Liver (tissue), 9 donors: ENCODE measurements around the gene VPS26C. TPM values are rescaled to one million over a fixed set of nuclear protein-coding genes. Genes with fewer than 3 reads are reported as not detected.

Experiments used
- DNase-seq: peaks from one replicate; pipeline ENCODE4 v3.0.0-alpha.2; 2017; ENCODE audit warnings: low spot score
- H3K27ac ChIP-seq, 2 donors: one replicate each; pipeline ENCODE4 v1.7.0; 2013; ENCODE audit warnings: inconsistent platforms in 2 of 2, low read length in 2 of 2, control low read depth in 1 of 2, low read depth in 1 of 2, mild to moderate bottlenecking in 1 of 2
- H3K27me3 ChIP-seq, 4 donors: one replicate each; pipeline versions ENCODE4 v1.6.1 to v1.7.0; 2013; ENCODE audit warnings: low read length in 3 of 4, inconsistent platforms in 1 of 4, mild to moderate bottlenecking in 1 of 4, moderate library complexity in 1 of 4; ENCODE audit not compliant: control insufficient read depth in 4 of 4, insufficient read depth in 4 of 4
- H3K36me3 ChIP-seq, 4 donors: one replicate each; pipeline versions ENCODE4 v1.6.1 to v1.7.0; 2013; ENCODE audit warnings: low read length in 3 of 4, mild to moderate bottlenecking in 3 of 4, low read depth in 1 of 4, moderate library complexity in 1 of 4; ENCODE audit not compliant: control insufficient read depth in 4 of 4, insufficient read depth in 3 of 4
- H3K4me1 ChIP-seq, 4 donors: one replicate each; pipeline versions ENCODE4 v1.6.1 to v1.7.0; 2013; ENCODE audit warnings: low read length in 3 of 4, mild to moderate bottlenecking in 3 of 4, moderate library complexity in 1 of 4; ENCODE audit not compliant: control insufficient read depth in 4 of 4, insufficient read depth in 4 of 4
- H3K4me3 ChIP-seq, 3 donors: one replicate each; pipeline versions ENCODE4 v1.6.1 to v1.7.0; 2013; ENCODE audit warnings: low read length in 3 of 3, control low read depth in 1 of 3, low read depth in 1 of 3, mild to moderate bottlenecking in 1 of 3
- H3K9ac ChIP-seq, 2 donors: one replicate each; pipeline ENCODE4 v1.7.0; 2013; ENCODE audit warnings: low read length in 2 of 2, mild to moderate bottlenecking in 2 of 2, moderate library complexity in 2 of 2, control low read depth in 1 of 2, low read depth in 1 of 2
- H3K9me3 ChIP-seq, 4 donors: one replicate each; pipeline versions ENCODE4 v1.6.1 to v1.7.0; 2013; ENCODE audit warnings: low read length in 3 of 4; ENCODE audit not compliant: control insufficient read depth in 4 of 4
- EGR1 ChIP-seq, 2 donors: IDR thresholded peaks; 2 replicates each; pipeline ENCODE4 v1.6.1; 2016 to 2018; ENCODE audit warnings: antibody characterized with exemption in 2 of 2, low read depth in 2 of 2
- FOXA1 ChIP-seq: IDR thresholded peaks from 2 replicates; pipeline ENCODE4 v1.6.1; 2016; ENCODE audit warnings: antibody characterized with exemption
- FOXA2 ChIP-seq: IDR thresholded peaks from 2 replicates; pipeline ENCODE4 v1.6.1; 2016; ENCODE audit warnings: antibody characterized with exemption
- GABPA ChIP-seq, 2 donors: IDR thresholded peaks in 1 of 2; conservative IDR thresholded peaks in 1 of 2; 2 replicates each; pipeline ENCODE4 v1.6.1; 2016; ENCODE audit warnings: antibody characterized with exemption in 2 of 2, mild to moderate bottlenecking in 1 of 2, moderate library complexity in 1 of 2
- HNF4A ChIP-seq, 2 donors: conservative IDR thresholded peaks; 2 replicates each; pipeline ENCODE4 v1.6.1; 2016; ENCODE audit warnings: antibody characterized with exemption in 2 of 2, mild to moderate bottlenecking in 2 of 2
- JUND ChIP-seq, 2 donors: IDR thresholded peaks; 2 replicates each; pipeline ENCODE4 v1.6.1; 2016; ENCODE audit warnings: antibody characterized with exemption in 2 of 2
- NR2F2 ChIP-seq: IDR thresholded peaks from 2 replicates; pipeline ENCODE4 v1.6.1; 2016; ENCODE audit warnings: antibody characterized with exemption
- RAD21 ChIP-seq, 2 donors: IDR thresholded peaks; 2 replicates each; pipeline ENCODE4 v1.6.1; 2016; ENCODE audit warnings: antibody characterized with exemption in 2 of 2, mild to moderate bottlenecking in 2 of 2
- RXRA ChIP-seq, 2 donors: IDR thresholded peaks; 2 replicates each; pipeline ENCODE4 v1.6.1; 2017 to 2018; ENCODE audit warnings: antibody characterized with exemption in 2 of 2, mild to moderate bottlenecking in 1 of 2
- SP1 ChIP-seq: IDR thresholded peaks from 2 replicates; pipeline ENCODE4 v1.6.1; 2018; ENCODE audit warnings: antibody characterized with exemption, mild to moderate bottlenecking
- TAF1 ChIP-seq: conservative IDR thresholded peaks from 2 replicates; pipeline ENCODE4 v1.6.1; 2016; ENCODE audit warnings: antibody characterized with exemption, mild to moderate bottlenecking
- YY1 ChIP-seq: IDR thresholded peaks from 2 replicates; pipeline ENCODE4 v1.6.1; 2016; ENCODE audit warnings: antibody characterized with exemption, mild to moderate bottlenecking
- WGBS: extraction: QIAGEN DNeasy Blood & Tissue Kit; methylation state at CpG from one replicate; pipeline ENCODE4 v1.1.7; 2013; 5-methylcytosine and 5-hydroxymethylcytosine counted together
- polyA plus RNA-seq, 2 donors: library from polyadenylated mRNA; stranded (reverse) in 1 of 2; unstranded in 1 of 2; fragments of 200-250 nt in 1 of 2; fragments of >200 nt in 1 of 2; fragmentation: Nextera tagmentation in 1 of 2; extraction: Ambion mirVana in 1 of 2; gene quantifications; one replicate each; pipeline versions ENCODE4 v1.2.1 to v1.2.3, GENCODE V29; 2013 to 2015
- total RNA-seq, 2 donors: library from RNA; depleted of rRNA; stranded (reverse); fragments of >200 nt; gene quantifications; one replicate each; pipeline ENCODE4 v1.2.3, GENCODE V29; 2014
- TF ChIP-seq, protein P1 (sequence below): IDR thresholded peaks from 2 replicates; pipeline ENCODE4 v1.6.1; 2016; ENCODE audit warnings: antibody characterized with exemption
- TF ChIP-seq, protein P2 (sequence below): IDR thresholded peaks from 2 replicates; pipeline ENCODE4 v1.6.1; 2016; ENCODE audit warnings: antibody characterized with exemption
- TF ChIP-seq, protein P3 (sequence below): fragments of 150-350 bp; IDR thresholded peaks from 2 replicates; pipeline ENCODE4 v1.5.1; 2017; ENCODE audit warnings: improper control_type of control experiment, low read depth, low read length; ENCODE audit not compliant: missing input control
- TF ChIP-seq, protein P4 (sequence below): IDR thresholded peaks from 2 replicates; pipeline ENCODE4 v1.6.1; 2016; ENCODE audit warnings: antibody characterized with exemption, mild to moderate bottlenecking
- TF ChIP-seq, protein P5 (sequence below): IDR thresholded peaks from 2 replicates; pipeline ENCODE4 v1.6.1; 2016; ENCODE audit warnings: antibody characterized with exemption
- donor health status: healthy.
- donor health status: healthy.
- donor health status: healthy.
- donor health status: healthy.
- donor health status: healthy.

Gene VPS26C
- total and polyA plus RNA-seq, 4 donors, result 16.3 to 37.7 (median 22.8) TPM

DNA sequence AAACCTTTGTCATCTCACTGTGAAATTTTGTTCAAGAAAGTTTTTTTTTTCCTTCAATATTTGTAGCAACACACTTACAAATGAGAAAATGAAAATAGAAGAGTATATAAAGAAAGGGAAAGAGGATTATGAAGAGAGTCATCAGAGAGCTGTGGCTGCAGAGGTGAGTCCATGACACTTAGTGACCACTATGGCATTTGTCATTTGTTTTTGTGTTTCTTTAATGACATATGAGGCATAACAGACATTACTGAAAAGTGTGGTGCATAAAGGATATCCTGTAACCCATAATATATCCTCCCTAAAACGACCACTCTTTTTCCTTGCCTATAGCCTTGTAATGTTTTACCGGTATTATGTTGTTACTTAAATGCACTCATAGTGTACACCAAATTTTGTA lies 80.2 kb downstream of the VPS26C start:
- Histone ChIP-seq H3K9ac (no peak overlapping the region), H3K4me1 (no peaks in the 10 kb centered on the region), H3K4me3 (no peak overlapping the region), H3K27ac (no peak overlapping the region), H3K27me3 (no peaks in the 10 kb centered on the region), H3K36me3 (peaks cover 8 to 31% (median 30%) of the 10 kb centered on the region in 4 donors), H3K9me3 (no peaks in the 10 kb centered on the region)
- WGBS, result 79% methylated on average over 2 of the region's 2 CpGs
- TF ChIP-seq RAD21 (IDR thresholded peaks at IDR 0.05), result no peak
- TF ChIP-seq, protein P1, sequence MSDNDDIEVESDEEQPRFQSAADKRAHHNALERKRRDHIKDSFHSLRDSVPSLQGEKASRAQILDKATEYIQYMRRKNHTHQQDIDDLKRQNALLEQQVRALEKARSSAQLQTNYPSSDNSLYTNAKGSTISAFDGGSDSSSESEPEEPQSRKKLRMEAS, result no peak
- TF ChIP-seq, protein P2, sequence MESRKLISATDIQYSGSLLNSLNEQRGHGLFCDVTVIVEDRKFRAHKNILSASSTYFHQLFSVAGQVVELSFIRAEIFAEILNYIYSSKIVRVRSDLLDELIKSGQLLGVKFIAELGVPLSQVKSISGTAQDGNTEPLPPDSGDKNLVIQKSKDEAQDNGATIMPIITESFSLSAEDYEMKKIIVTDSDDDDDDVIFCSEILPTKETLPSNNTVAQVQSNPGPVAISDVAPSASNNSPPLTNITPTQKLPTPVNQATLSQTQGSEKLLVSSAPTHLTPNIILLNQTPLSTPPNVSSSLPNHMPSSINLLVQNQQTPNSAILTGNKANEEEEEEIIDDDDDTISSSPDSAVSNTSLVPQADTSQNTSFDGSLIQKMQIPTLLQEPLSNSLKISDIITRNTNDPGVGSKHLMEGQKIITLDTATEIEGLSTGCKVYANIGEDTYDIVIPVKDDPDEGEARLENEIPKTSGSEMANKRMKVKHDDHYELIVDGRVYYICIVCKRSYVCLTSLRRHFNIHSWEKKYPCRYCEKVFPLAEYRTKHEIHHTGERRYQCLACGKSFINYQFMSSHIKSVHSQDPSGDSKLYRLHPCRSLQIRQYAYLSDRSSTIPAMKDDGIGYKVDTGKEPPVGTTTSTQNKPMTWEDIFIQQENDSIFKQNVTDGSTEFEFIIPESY, result no peak
- TF ChIP-seq, protein P3, sequence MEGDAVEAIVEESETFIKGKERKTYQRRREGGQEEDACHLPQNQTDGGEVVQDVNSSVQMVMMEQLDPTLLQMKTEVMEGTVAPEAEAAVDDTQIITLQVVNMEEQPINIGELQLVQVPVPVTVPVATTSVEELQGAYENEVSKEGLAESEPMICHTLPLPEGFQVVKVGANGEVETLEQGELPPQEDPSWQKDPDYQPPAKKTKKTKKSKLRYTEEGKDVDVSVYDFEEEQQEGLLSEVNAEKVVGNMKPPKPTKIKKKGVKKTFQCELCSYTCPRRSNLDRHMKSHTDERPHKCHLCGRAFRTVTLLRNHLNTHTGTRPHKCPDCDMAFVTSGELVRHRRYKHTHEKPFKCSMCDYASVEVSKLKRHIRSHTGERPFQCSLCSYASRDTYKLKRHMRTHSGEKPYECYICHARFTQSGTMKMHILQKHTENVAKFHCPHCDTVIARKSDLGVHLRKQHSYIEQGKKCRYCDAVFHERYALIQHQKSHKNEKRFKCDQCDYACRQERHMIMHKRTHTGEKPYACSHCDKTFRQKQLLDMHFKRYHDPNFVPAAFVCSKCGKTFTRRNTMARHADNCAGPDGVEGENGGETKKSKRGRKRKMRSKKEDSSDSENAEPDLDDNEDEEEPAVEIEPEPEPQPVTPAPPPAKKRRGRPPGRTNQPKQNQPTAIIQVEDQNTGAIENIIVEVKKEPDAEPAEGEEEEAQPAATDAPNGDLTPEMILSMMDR, result no peak
- TF ChIP-seq FOXA2, result no peak
- no peak for TF ChIP-seq NR2F2
- TF ChIP-seq GABPA (IDR thresholded peaks at IDR 0.05 in 1 of 2, conservative IDR thresholded peaks at IDR 0.05 in 1 of 2), result no peak
- no peak for TF ChIP-seq HNF4A (conservative IDR thresholded peaks at IDR 0.05)
- no peak for TF ChIP-seq SP1
- no peak for TF ChIP-seq YY1
- no peak for TF ChIP-seq EGR1 (IDR thresholded peaks at IDR 0.05; ENCODE audit: low read depth in 2 of 2)
- TF ChIP-seq, protein P4, sequence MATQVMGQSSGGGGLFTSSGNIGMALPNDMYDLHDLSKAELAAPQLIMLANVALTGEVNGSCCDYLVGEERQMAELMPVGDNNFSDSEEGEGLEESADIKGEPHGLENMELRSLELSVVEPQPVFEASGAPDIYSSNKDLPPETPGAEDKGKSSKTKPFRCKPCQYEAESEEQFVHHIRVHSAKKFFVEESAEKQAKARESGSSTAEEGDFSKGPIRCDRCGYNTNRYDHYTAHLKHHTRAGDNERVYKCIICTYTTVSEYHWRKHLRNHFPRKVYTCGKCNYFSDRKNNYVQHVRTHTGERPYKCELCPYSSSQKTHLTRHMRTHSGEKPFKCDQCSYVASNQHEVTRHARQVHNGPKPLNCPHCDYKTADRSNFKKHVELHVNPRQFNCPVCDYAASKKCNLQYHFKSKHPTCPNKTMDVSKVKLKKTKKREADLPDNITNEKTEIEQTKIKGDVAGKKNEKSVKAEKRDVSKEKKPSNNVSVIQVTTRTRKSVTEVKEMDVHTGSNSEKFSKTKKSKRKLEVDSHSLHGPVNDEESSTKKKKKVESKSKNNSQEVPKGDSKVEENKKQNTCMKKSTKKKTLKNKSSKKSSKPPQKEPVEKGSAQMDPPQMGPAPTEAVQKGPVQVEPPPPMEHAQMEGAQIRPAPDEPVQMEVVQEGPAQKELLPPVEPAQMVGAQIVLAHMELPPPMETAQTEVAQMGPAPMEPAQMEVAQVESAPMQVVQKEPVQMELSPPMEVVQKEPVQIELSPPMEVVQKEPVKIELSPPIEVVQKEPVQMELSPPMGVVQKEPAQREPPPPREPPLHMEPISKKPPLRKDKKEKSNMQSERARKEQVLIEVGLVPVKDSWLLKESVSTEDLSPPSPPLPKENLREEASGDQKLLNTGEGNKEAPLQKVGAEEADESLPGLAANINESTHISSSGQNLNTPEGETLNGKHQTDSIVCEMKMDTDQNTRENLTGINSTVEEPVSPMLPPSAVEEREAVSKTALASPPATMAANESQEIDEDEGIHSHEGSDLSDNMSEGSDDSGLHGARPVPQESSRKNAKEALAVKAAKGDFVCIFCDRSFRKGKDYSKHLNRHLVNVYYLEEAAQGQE, result no peak
- no peak for DNase-seq

DNA sequence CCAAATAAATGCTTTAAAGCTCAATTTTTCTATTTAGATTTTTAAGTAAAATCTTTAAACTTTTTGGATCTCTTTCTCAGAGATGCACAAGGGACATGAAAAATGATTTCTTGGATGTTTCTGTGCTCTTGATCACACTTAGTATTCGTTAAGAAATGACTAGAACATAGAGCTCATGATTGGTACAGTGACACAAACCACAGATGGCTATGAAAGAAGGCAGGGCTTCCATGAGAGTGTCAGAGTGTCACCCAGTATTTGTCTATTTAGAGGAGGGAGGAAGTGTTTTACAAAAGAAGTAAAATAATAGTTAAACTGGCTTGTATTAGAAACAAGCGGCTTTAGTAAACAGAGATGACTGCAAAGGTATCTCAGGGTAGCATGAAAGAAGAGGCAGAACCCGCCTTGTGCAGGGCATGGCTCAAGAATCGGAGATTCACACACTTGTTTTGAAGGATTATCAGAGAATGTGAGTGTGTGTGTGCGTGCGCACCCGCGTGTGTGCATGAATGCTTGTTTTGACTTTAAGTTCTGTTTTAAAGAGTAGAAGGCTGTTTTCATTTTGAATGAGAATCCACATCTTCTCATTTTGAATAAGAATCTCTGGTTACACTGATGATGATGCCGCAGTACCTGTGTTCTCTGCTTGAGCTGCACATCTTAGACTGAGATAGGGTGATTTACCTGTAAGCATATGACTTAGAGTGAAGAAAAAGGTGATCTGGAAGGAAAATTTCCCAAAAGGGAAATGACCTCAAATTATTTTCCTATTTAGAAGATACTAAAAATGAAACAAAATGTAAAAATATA lies 82.1 kb downstream of the VPS26C start:
- Histone ChIP-seq H3K27ac (no peak overlapping the region), H3K9ac (no peak overlapping the region), H3K9me3 (no peaks in the 10 kb centered on the region), H3K36me3 (peaks cover 8 to 35% (median 31%) of the 10 kb centered on the region in 4 donors), H3K4me3 (no peak overlapping the region), H3K27me3 (no peaks in the 10 kb centered on the region), H3K4me1 (no peaks in the 10 kb centered on the region)
- WGBS, result 93% methylated on average over 9 of the region's 9 CpGs
- no peak for DNase-seq
- TF ChIP-seq HNF4A (conservative IDR thresholded peaks at IDR 0.05), result no peak
- no peak for TF ChIP-seq RXRA (IDR thresholded peaks at IDR 0.05)
- no peak for TF ChIP-seq SP1
- no peak for TF ChIP-seq JUND (IDR thresholded peaks at IDR 0.05)
- TF ChIP-seq TAF1, result no peak
- TF ChIP-seq, protein P4, result no peak
- no peak for TF ChIP-seq YY1
- no peak for TF ChIP-seq FOXA2
- TF ChIP-seq RAD21 (IDR thresholded peaks at IDR 0.05), result no peak
- TF ChIP-seq, protein P5, sequence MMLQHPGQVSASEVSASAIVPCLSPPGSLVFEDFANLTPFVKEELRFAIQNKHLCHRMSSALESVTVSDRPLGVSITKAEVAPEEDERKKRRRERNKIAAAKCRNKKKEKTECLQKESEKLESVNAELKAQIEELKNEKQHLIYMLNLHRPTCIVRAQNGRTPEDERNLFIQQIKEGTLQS, result no peak
- no peak for TF ChIP-seq FOXA1
- TF ChIP-seq GABPA (IDR thresholded peaks at IDR 0.05 in 1 of 2, conservative IDR thresholded peaks at IDR 0.05 in 1 of 2), result no peak
